Measurements from ENCODE around the gene CELSR1.

The CELSR1 gene

GRCh38 chr22:46328797-46329196 lies 208.6 kb downstream of the CELSR1 start:
- no peak overlapping the region for H3K9ac ChIP-seq (ENCODE audit: low read length)
- no peaks in the 10 kb centered on the region for H3K79me2 ChIP-seq (ENCODE audit: control insufficient read depth, insufficient read depth, low read length, poor library complexity)
- no peaks in the 10 kb centered on the region for H3K27me3 ChIP-seq (ENCODE audit: insufficient read depth, low read length)
- H3K23ac ChIP-seq (ENCODE audit: low read length) = no peak overlapping the region
- no peak overlapping the region for H2AK5ac ChIP-seq (ENCODE audit: low read length)
- H3K79me1 ChIP-seq (ENCODE audit: low read length) = no peaks in the 10 kb centered on the region
- H2BK120ac ChIP-seq (ENCODE audit: insufficient read depth, low read length, poor library complexity) = no peak overlapping the region
- H2BK12ac ChIP-seq (ENCODE audit: low read length) = no peak overlapping the region
- no peaks in the 10 kb centered on the region for H3K4me1 ChIP-seq (ENCODE audit: control insufficient read depth in 1 of 2, insufficient read depth in 2 of 2, low read length in 2 of 2)
- no peak overlapping the region for H3K27ac ChIP-seq (ENCODE audit: low read depth, low read length)
- no peak overlapping the region for H2BK5ac ChIP-seq (ENCODE audit: low read depth, low read length, poor library complexity)
- whole genome bisulfite sequencing (ENCODE audit: extremely low coverage, insufficient coverage, insufficient read length) = no CpG with 5 or more reads among the region's 11 CpGs
- no peak overlapping the region for H3K4me2 ChIP-seq (ENCODE audit: low read length)
- DNase-seq = no peak
- peaks cover 74 to 75% of the 10 kb centered on the region in 2 experiments for H3K36me3 ChIP-seq (ENCODE audit: control insufficient read depth in 1 of 2, insufficient read depth in 2 of 2, low read length in 2 of 2)
- no peak overlapping the region for H3K18ac ChIP-seq (ENCODE audit: low read length)
- H2AFZ ChIP-seq (ENCODE audit: insufficient read depth, low read length, poor library complexity) = no peak overlapping the region
- no peak overlapping the region for H3K14ac ChIP-seq (ENCODE audit: low read length)
- H3K9me3 ChIP-seq (ENCODE audit: insufficient read depth, low read depth, low read length) = no peaks in the 10 kb centered on the region
- no peak overlapping the region for H4K12ac ChIP-seq (ENCODE audit: low read depth, low read length)
- no peak overlapping the region for H3K4me3 ChIP-seq (ENCODE audit: low read depth, low read length)
- H4K8ac ChIP-seq (ENCODE audit: low read depth, low read length) = no peak overlapping the region
- no peak overlapping the region for H4K91ac ChIP-seq (ENCODE audit: low read depth, low read length)
- H3K4ac ChIP-seq (ENCODE audit: low read depth, low read length) = no peak overlapping the region

- no peaks in the 10 kb centered on the region for H3K27me3 ChIP-seq (ENCODE audit: insufficient read depth, low read length)
- no peak overlapping the region for H3K9ac ChIP-seq (ENCODE audit: low read length)
- no peak overlapping the region for H4K91ac ChIP-seq (ENCODE audit: low read depth, low read length)
- H2BK120ac ChIP-seq (ENCODE audit: insufficient read depth, low read length, poor library complexity) = no peak overlapping the region
- 100% methylated on average over 1 of the region's 13 CpGs for WGBS (ENCODE audit: extremely low coverage, insufficient coverage, insufficient read length)
- no peaks in the 10 kb centered on the region for H3K79me2 ChIP-seq (ENCODE audit: control insufficient read depth, insufficient read depth, low read length, poor library complexity)
- H3K4me2 ChIP-seq (ENCODE audit: low read length) = no peak overlapping the region
- no peak overlapping the region for H3K27ac ChIP-seq (ENCODE audit: low read depth, low read length)
- no peak overlapping the region for H3K4me3 ChIP-seq (ENCODE audit: low read depth, low read length)
- H3K9me3 ChIP-seq (ENCODE audit: insufficient read depth, low read depth, low read length) = no peaks in the 10 kb centered on the region
- peaks cover 78% of the 10 kb centered on the region in 2 experiments for H3K36me3 ChIP-seq (ENCODE audit: control insufficient read depth in 1 of 2, insufficient read depth in 2 of 2, low read length in 2 of 2)
- H2BK5ac ChIP-seq (ENCODE audit: low read depth, low read length, poor library complexity) = no peak overlapping the region
- no peak overlapping the region for H3K4ac ChIP-seq (ENCODE audit: low read depth, low read length)
- DNase-seq = no peak
- H3K23ac ChIP-seq (ENCODE audit: low read length) = no peak overlapping the region
- no peak overlapping the region for H4K8ac ChIP-seq (ENCODE audit: low read depth, low read length)
- no peak overlapping the region for H2AK5ac ChIP-seq (ENCODE audit: low read length)
- H2AFZ ChIP-seq (ENCODE audit: insufficient read depth, low read length, poor library complexity) = no peak overlapping the region
- no peak overlapping the region for H3K18ac ChIP-seq (ENCODE audit: low read length)
- no peaks in the 10 kb centered on the region for H3K4me1 ChIP-seq (ENCODE audit: control insufficient read depth in 1 of 2, insufficient read depth in 2 of 2, low read length in 2 of 2)
- no peaks in the 10 kb centered on the region for H3K79me1 ChIP-seq (ENCODE audit: low read length)
- H2BK12ac ChIP-seq (ENCODE audit: low read length) = no peak overlapping the region
- H4K12ac ChIP-seq (ENCODE audit: low read depth, low read length) = no peak overlapping the region
- no peak overlapping the region for H3K14ac ChIP-seq (ENCODE audit: low read length)
Measured at GRCh38 chr22:46327691-46328465, 209.5 kb downstream of the CELSR1 start.

DNA sequence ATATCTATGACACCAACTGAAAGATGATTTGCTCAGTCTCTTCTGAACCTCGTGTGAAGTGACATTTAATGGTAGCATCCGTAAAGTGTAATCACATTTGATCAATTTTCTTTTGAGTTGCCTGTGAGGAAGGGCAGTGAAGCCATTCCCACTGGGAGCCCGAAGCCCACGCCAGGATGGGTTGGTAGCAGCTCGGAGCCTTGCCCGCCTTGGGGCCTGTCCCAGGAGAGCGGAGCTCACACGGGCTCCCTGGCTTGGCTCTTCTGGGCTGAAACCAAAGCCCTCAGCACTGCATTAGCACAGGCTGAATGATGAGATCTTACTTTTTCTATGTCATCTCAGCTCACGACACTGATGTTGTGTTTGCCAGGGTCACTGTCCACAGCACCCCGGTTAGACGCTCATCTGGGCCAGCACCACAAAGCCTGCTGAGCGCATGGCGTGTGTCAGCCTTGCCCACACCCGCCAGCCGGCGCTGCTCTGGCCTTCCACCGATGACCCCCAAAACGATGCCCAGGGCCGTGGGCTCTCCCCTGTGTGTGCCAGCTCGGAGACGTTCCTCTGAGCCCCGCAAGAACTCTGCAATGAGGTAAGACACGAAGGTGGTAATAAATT lies 211.2 kb downstream of the CELSR1 start:
- H3K79me1 ChIP-seq (ENCODE audit: low read length) = no peaks in the 10 kb centered on the region
- no peaks in the 10 kb centered on the region for H3K9me3 ChIP-seq (ENCODE audit: insufficient read depth, low read depth, low read length)
- no peak overlapping the region for H2AK5ac ChIP-seq (ENCODE audit: low read length)
- no peak for DNase-seq
- no peak overlapping the region for H3K27ac ChIP-seq (ENCODE audit: low read depth, low read length)
- no peak overlapping the region for H3K18ac ChIP-seq (ENCODE audit: low read length)
- H2BK120ac ChIP-seq (ENCODE audit: insufficient read depth, low read length, poor library complexity) = no peak overlapping the region
- H3K4me2 ChIP-seq (ENCODE audit: low read length) = no peak overlapping the region
- no peak overlapping the region for H3K23ac ChIP-seq (ENCODE audit: low read length)
- no peak overlapping the region for H4K12ac ChIP-seq (ENCODE audit: low read depth, low read length)
- H2BK5ac ChIP-seq (ENCODE audit: low read depth, low read length, poor library complexity) = no peak overlapping the region
- no peak overlapping the region for H4K8ac ChIP-seq (ENCODE audit: low read depth, low read length)
- H3K9ac ChIP-seq (ENCODE audit: low read length) = no peak overlapping the region
- H3K27me3 ChIP-seq (ENCODE audit: insufficient read depth, low read length) = no peaks in the 10 kb centered on the region
- H3K4ac ChIP-seq (ENCODE audit: low read depth, low read length) = no peak overlapping the region
- no peak overlapping the region for H2BK12ac ChIP-seq (ENCODE audit: low read length)
- WGBS (ENCODE audit: extremely low coverage, insufficient coverage, insufficient read length) = no CpG with 5 or more reads among the region's 23 CpGs
- H3K36me3 ChIP-seq (ENCODE audit: control insufficient read depth in 1 of 2, insufficient read depth in 2 of 2, low read length in 2 of 2) = peaks cover 71 to 75% of the 10 kb centered on the region in 2 experiments
- H3K4me3 ChIP-seq (ENCODE audit: low read depth, low read length) = no peak overlapping the region
- no peak overlapping the region for H4K91ac ChIP-seq (ENCODE audit: low read depth, low read length)
- H3K14ac ChIP-seq (ENCODE audit: low read length) = no peak overlapping the region
- no peaks in the 10 kb centered on the region for H3K4me1 ChIP-seq (ENCODE audit: control insufficient read depth in 1 of 2, insufficient read depth in 2 of 2, low read length in 2 of 2)
- H3K79me2 ChIP-seq (ENCODE audit: control insufficient read depth, insufficient read depth, low read length, poor library complexity) = no peaks in the 10 kb centered on the region
- H2AFZ ChIP-seq (ENCODE audit: insufficient read depth, low read length, poor library complexity) = no peak overlapping the region

DNA sequence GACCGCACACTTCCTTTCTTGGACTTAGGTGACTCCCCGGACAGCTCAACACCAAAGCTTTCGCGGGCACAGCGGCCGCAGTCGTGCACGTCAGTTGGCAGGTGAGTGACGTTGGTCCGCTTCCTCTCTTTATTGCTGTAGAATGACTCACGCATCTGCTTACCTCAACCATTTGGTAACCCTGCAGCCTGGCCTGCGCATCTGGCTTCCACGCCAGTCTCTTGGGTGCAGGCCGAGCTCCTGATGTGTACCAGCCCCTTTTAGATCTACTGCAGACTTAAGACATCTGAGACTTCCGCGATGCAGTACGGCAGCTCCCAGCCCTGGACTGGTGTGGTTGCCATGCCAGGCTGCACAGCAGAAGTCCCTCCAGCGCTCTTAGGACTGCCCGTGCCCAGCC lies 214.3 kb downstream of the CELSR1 start:
- Histone ChIP-seq H4K91ac (ENCODE audit: low read depth, low read length) (no peak overlapping the region), H3K79me2 (ENCODE audit: control insufficient read depth, insufficient read depth, low read length, poor library complexity) (no peaks in the 10 kb centered on the region), H3K27ac (ENCODE audit: low read depth, low read length) (no peak overlapping the region), H3K4ac (ENCODE audit: low read depth, low read length) (no peak overlapping the region), H4K12ac (ENCODE audit: low read depth, low read length) (no peak overlapping the region), H3K23ac (ENCODE audit: low read length) (no peak overlapping the region), H2BK5ac (ENCODE audit: low read depth, low read length, poor library complexity) (no peak overlapping the region), H4K8ac (ENCODE audit: low read depth, low read length) (no peak overlapping the region), H3K27me3 (ENCODE audit: insufficient read depth, low read length) (no peaks in the 10 kb centered on the region), H3K9ac (ENCODE audit: low read length) (no peak overlapping the region), H2BK120ac (ENCODE audit: insufficient read depth, low read length, poor library complexity) (no peak overlapping the region), H2BK12ac (ENCODE audit: low read length) (no peak overlapping the region), H3K4me1 (ENCODE audit: control insufficient read depth in 1 of 2, insufficient read depth in 2 of 2, low read length in 2 of 2) (no peaks in the 10 kb centered on the region), H3K9me3 (ENCODE audit: insufficient read depth, low read depth, low read length) (no peaks in the 10 kb centered on the region), H3K79me1 (ENCODE audit: low read length) (no peaks in the 10 kb centered on the region), H2AFZ (ENCODE audit: insufficient read depth, low read length, poor library complexity) (no peak overlapping the region), H2AK5ac (ENCODE audit: low read length) (no peak overlapping the region), H3K18ac (ENCODE audit: low read length) (no peak overlapping the region), H3K14ac (ENCODE audit: low read length) (no peak overlapping the region), H3K4me3 (ENCODE audit: low read depth, low read length) (no peak overlapping the region), H3K4me2 (ENCODE audit: low read length) (no peak overlapping the region), H3K36me3 (ENCODE audit: control insufficient read depth in 1 of 2, insufficient read depth in 2 of 2, low read length in 2 of 2) (peaks cover 67 to 72% of the 10 kb centered on the region in 2 experiments)
- WGBS (ENCODE audit: extremely low coverage, insufficient coverage, insufficient read length) = no CpG with 5 or more reads among the region's 19 CpGs
- DNase-seq = no peak

Data from trophoblast cell (in vitro differentiated cells and primary cell).